Ascending aorta (tissue), 2 donors: ENCODE results near the gene AGMO. TPM values are rescaled to one million over a fixed set of nuclear protein-coding genes. Genes with fewer than 3 reads are reported as not detected.

Experiments used
- DNase-seq, 2 donors: peaks; one replicate each; pipeline ENCODE4 v3.0.0-alpha.2; 2019; ENCODE audit warnings: low spot score in 2 of 2
- H3K27ac ChIP-seq, 2 donors: fragments of 200-600 bp; sonication (generic); one replicate each; pipeline ENCODE4 v1.5.1; 2016 to 2017; ENCODE audit warnings: mild to moderate bottlenecking in 1 of 2
- H3K27me3 ChIP-seq: fragments of 200-600 bp; sonication (generic); one replicate; pipeline ENCODE4 v1.5.1; 2017
- H3K36me3 ChIP-seq, 2 donors: fragments of 200-600 bp; sonication (generic); one replicate each; pipeline ENCODE4 v1.5.1; 2016
- H3K4me1 ChIP-seq, 2 donors: fragments of 200-600 bp; sonication (generic); one replicate each; pipeline ENCODE4 v1.5.1; 2016 to 2017; ENCODE audit warnings: mild to moderate bottlenecking in 1 of 2
- H3K4me3 ChIP-seq, 2 donors: fragments of 200-600 bp; sonication (generic); one replicate each; pipeline ENCODE4 v1.5.1; 2016 to 2017; ENCODE audit warnings: mild to moderate bottlenecking in 1 of 2
- H3K9me3 ChIP-seq, 2 donors: fragments of 200-600 bp; sonication (generic); one replicate each; pipeline ENCODE4 v1.5.1; 2016
- intact Hi-C: fragments of 100-400 bp; cut with DNase I; formaldehyde crosslinking; loops from one replicate; pipeline ENCODE4 v1.15.1; 2023
- total RNA-seq: library from RNA; depleted of rRNA; stranded (reverse); fragments of >200 nt; gene quantifications from one replicate; pipeline ENCODE4 v1.1.0, GENCODE V29; 2016
- TF ChIP-seq, protein P1 (sequence below), 3 experiments: fragments of 200-600 bp in 2 of 3; fragments of 450-650 bp in 1 of 3; sonication (generic) in 2 of 3; IDR thresholded peaks; one replicate each; pipeline ENCODE4 v1.5.1; 2016 to 2019; ENCODE audit warnings: antibody characterized with exemption in 3 of 3, mild to moderate bottlenecking in 1 of 3, moderate library complexity in 1 of 3

The AGMO gene
- total RNA-seq, 1 donor from 2014 or later: not detected

DNA sequence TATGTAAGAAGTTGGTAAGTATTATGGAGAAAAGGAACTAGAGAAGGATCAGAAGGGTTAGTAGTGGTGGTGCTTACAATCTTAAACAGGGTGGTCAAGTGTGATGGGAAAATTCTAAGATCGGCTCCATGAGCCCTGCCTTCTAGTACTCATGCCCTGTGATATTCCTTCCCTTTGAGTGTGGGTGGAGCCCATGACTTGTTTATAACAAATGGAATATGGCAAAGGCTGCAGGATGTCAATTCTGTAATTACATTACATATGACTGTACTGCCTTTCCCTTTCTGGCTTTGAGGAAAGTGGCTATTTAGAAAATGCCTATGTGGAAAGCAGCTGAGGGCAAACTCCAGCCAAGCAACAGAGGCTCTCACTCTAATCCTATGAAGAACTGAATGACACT is 309.6 kb downstream of the AGMO start:
- no peaks in the 10 kb centered on the region for H3K27me3 ChIP-seq
- intact Hi-C loops: no loop called here
- H3K36me3 ChIP-seq: no peaks in the 10 kb centered on the region
- no peaks in the 10 kb centered on the region for H3K4me1 ChIP-seq
- no peaks in the 10 kb centered on the region for H3K9me3 ChIP-seq
- no peak for DNase-seq
- H3K4me3 ChIP-seq: no peak overlapping the region
- TF ChIP-seq, protein P1, sequence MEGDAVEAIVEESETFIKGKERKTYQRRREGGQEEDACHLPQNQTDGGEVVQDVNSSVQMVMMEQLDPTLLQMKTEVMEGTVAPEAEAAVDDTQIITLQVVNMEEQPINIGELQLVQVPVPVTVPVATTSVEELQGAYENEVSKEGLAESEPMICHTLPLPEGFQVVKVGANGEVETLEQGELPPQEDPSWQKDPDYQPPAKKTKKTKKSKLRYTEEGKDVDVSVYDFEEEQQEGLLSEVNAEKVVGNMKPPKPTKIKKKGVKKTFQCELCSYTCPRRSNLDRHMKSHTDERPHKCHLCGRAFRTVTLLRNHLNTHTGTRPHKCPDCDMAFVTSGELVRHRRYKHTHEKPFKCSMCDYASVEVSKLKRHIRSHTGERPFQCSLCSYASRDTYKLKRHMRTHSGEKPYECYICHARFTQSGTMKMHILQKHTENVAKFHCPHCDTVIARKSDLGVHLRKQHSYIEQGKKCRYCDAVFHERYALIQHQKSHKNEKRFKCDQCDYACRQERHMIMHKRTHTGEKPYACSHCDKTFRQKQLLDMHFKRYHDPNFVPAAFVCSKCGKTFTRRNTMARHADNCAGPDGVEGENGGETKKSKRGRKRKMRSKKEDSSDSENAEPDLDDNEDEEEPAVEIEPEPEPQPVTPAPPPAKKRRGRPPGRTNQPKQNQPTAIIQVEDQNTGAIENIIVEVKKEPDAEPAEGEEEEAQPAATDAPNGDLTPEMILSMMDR (IDR thresholded peaks at IDR 0.05): no peak
- H3K27ac ChIP-seq: no peak overlapping the region

DNA sequence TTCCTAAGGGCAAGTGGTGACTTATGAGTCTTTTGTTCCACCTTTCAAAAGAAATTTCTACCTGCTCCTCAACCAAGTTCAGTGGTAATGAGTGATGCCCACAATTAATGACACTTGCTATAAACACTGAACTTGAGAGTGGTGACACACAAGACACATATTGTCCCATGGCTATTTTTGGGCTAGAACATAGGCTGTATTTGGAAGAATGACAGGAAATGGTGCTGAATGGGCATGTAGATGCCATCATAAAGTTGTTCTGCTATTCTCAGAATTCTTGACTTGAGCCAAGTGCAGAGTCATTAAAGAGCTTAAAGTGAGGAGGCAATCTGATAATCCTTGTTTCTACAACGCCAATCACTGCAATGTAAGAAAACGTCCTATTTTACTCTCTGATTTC is 313.3 kb downstream of the AGMO start:
- no peaks in the 10 kb centered on the region for H3K9me3 ChIP-seq
- H3K27ac ChIP-seq: no peak overlapping the region
- DNase-seq: no peak
- H3K27me3 ChIP-seq: no peaks in the 10 kb centered on the region
- no peak overlapping the region for H3K4me3 ChIP-seq
- no peaks in the 10 kb centered on the region for H3K4me1 ChIP-seq
- intact Hi-C loops: no loop called here
- no peaks in the 10 kb centered on the region for H3K36me3 ChIP-seq
- TF ChIP-seq, protein P1 (IDR thresholded peaks at IDR 0.05): no peak

DNA sequence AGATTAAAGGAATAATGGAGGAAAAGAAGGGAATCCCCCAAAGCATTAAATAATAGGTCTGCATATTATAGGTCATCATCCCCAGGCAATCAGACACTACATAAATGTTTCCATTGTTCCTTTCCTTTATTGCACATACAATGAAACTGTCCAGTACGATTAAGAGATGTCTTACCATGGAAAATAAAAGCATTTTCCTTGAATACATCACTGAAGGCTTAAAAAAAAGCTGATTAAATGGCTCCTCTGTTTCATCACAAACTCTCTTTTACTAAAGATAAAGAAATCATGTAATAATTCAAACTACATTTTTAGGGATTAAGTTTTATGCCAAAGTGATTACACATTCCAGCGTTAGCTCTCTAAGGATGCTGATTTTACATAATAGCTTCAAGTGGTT is 316.0 kb downstream of the AGMO start:
- Histone ChIP-seq H3K4me1 (no peaks in the 10 kb centered on the region), H3K27ac (no peak overlapping the region), H3K36me3 (no peaks in the 10 kb centered on the region), H3K4me3 (no peak overlapping the region), H3K27me3 (no peaks in the 10 kb centered on the region), H3K9me3 (no peaks in the 10 kb centered on the region)
- intact Hi-C loops: no loop called here
- no peak for DNase-seq
- TF ChIP-seq, protein P1 (IDR thresholded peaks at IDR 0.05): no peak

GRCh38 chr7:15239801-15240200 is 322.0 kb downstream of the AGMO start:
- TF ChIP-seq, protein P1 (IDR thresholded peaks at IDR 0.05): no peak
- intact Hi-C loops: no loop called here

DNA sequence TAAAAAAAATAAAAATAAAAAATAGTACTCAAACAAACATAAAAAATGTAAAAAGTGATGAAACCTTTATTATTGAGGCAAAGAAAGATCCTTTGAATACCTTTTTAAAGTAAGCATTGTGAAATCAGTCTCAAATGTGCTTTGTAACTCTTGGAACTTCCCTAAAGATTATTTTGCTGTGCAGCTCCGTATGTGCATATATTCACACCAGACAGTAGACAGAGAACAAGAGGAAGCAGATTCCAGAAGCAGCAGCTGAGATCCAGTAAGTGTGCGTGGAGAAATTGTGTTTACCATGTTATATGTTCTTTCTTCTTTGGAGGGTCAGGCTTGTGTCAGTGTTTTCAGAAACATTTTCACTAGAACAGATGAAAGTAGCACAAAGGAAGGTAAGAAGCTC is 324.9 kb downstream of the AGMO start:
- no peaks in the 10 kb centered on the region for H3K9me3 ChIP-seq
- intact Hi-C loops: no loop called here
- TF ChIP-seq, protein P1 (IDR thresholded peaks at IDR 0.05): no peak

More at GRCh38 chr7:15239801-15240200, 322.0 kb downstream of the AGMO start:
- no peak for DNase-seq
- Histone ChIP-seq H3K4me1 (no peaks in the 10 kb centered on the region), H3K9me3 (no peaks in the 10 kb centered on the region), H3K36me3 (no peaks in the 10 kb centered on the region), H3K4me3 (no peak overlapping the region), H3K27ac (no peak overlapping the region), H3K27me3 (no peaks in the 10 kb centered on the region)

GRCh38 chr7:15234431-15234830 is 327.4 kb downstream of the AGMO start:
- Histone ChIP-seq H3K4me3 (no peak overlapping the region), H3K9me3 (no peaks in the 10 kb centered on the region), H3K4me1 (no peaks in the 10 kb centered on the region), H3K36me3 (no peaks in the 10 kb centered on the region), H3K27me3 (no peaks in the 10 kb centered on the region), H3K27ac (no peak overlapping the region)
- TF ChIP-seq, protein P1 (IDR thresholded peaks at IDR 0.05): no peak
- no peak for DNase-seq
- intact Hi-C loops: no loop called here

More for the DNA sequence above, 324.9 kb downstream of the AGMO start:
- Histone ChIP-seq H3K4me3 (no peak overlapping the region), H3K36me3 (no peaks in the 10 kb centered on the region), H3K27ac (no peak overlapping the region), H3K4me1 (no peaks in the 10 kb centered on the region), H3K27me3 (no peaks in the 10 kb centered on the region)
- DNase-seq: no peak
